Sigmoid colon (tissue), 4 donors: Measurements from ENCODE around the gene CHD1.

Experiments used
- EP300 ChIP-seq, 4 donors: sonication (generic); formaldehyde crosslinking; IDR thresholded peaks; one replicate each; pipeline ENCODE4 v1.6.1; 2017; ENCODE audit warnings: antibody characterized with exemption in 4 of 4
- POLR2A ChIP-seq, 2 donors: fragments of 450-650 bp; IDR thresholded peaks; one replicate each; pipeline ENCODE4 v1.6.1; 2016; ENCODE audit warnings: antibody characterized with exemption in 2 of 2, mild to moderate bottlenecking in 2 of 2, moderate library complexity in 2 of 2
- POLR2AphosphoS5 ChIP-seq, 4 donors: sonication (generic); formaldehyde crosslinking; IDR thresholded peaks; one replicate each; pipeline ENCODE4 v1.6.1; 2017; ENCODE audit warnings: antibody characterized with exemption in 4 of 4
- TF ChIP-seq, protein P1 (sequence below), 4 experiments: fragments of 450-650 bp in 3 of 4; fragments of 200-600 bp in 1 of 4; IDR thresholded peaks; one replicate each; pipeline ENCODE4 v1.5.1; 2016 to 2019; ENCODE audit warnings: antibody characterized with exemption in 4 of 4, mild to moderate bottlenecking in 3 of 4, moderate library complexity in 2 of 4

DNA sequence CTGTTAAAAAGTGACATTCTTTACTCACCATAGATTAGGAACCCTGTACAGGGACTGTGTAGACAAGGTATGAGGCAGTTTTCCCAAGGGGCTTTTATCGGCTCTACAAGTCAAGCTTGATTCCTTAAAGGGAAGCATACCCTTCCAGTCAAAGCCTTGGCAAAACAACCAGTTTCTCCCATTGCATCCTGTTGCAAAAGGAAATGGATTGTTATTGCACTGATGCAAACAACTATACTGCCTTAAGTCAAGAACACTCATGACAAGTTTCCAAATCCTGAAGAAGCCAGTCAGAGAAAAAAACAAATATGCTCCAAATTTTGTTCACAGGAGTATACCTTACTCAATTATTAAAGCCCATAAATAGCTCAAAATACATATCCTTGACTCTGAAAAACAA is 87.9 kb downstream of the CHD1 start:
- TF ChIP-seq, protein P1, sequence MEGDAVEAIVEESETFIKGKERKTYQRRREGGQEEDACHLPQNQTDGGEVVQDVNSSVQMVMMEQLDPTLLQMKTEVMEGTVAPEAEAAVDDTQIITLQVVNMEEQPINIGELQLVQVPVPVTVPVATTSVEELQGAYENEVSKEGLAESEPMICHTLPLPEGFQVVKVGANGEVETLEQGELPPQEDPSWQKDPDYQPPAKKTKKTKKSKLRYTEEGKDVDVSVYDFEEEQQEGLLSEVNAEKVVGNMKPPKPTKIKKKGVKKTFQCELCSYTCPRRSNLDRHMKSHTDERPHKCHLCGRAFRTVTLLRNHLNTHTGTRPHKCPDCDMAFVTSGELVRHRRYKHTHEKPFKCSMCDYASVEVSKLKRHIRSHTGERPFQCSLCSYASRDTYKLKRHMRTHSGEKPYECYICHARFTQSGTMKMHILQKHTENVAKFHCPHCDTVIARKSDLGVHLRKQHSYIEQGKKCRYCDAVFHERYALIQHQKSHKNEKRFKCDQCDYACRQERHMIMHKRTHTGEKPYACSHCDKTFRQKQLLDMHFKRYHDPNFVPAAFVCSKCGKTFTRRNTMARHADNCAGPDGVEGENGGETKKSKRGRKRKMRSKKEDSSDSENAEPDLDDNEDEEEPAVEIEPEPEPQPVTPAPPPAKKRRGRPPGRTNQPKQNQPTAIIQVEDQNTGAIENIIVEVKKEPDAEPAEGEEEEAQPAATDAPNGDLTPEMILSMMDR (IDR thresholded peaks at IDR 0.05) = no peak
- TF ChIP-seq POLR2AphosphoS5 (IDR thresholded peaks at IDR 0.05) (no peak), EP300 (IDR thresholded peaks at IDR 0.05) (no peak), POLR2A (IDR thresholded peaks at IDR 0.05) (no peak)
